DOHH2 (cell line): ENCODE data around the gene PSMC1.
A peak's percentile ranks its signal among the peaks of the same experiment; 100 is the strongest.

Experiments
- H3F3A ChIP-seq: fragments of 200-600 bp; sonication (generic), shearing (Covaris generic); 2 replicates; pipeline ENCODE4 v1.6.0; 2016; ENCODE audit warnings: antibody characterized with exemption, mild to moderate bottlenecking; ENCODE audit not compliant: control insufficient read depth, insufficient read depth
- H3K27ac ChIP-seq: fragments of 200-600 bp; sonication (generic); 2 replicates; pipeline ENCODE4 v1.5.1; 2014; ENCODE audit warnings: low read depth, mild to moderate bottlenecking, low read length, moderate library complexity
- H3K27me3 ChIP-seq: fragments of 200-600 bp; sonication (generic); 2 replicates; pipeline ENCODE4 v1.6.1; 2014; ENCODE audit warnings: mild to moderate bottlenecking, low read length, mixed read lengths; ENCODE audit not compliant: control insufficient read depth
- H3K36me3 ChIP-seq: fragments of 200-600 bp; sonication (generic); 2 replicates; pipeline ENCODE4 v1.6.1; 2014; ENCODE audit warnings: mild to moderate bottlenecking, low read length, moderate library complexity, mixed read lengths; ENCODE audit not compliant: control insufficient read depth
- H3K4me1 ChIP-seq: fragments of 200-600 bp; sonication (generic); 2 replicates; pipeline ENCODE4 v1.6.1; 2014; ENCODE audit warnings: mild to moderate bottlenecking, low read length, mixed read lengths; ENCODE audit not compliant: control insufficient read depth
- H3K4me2 ChIP-seq: fragments of 200-600 bp; sonication (generic); 2 replicates; pipeline ENCODE4 v1.6.0; 2014; ENCODE audit warnings: mild to moderate bottlenecking, low read length, moderate library complexity
- H3K4me3 ChIP-seq: fragments of 200-600 bp; sonication (generic); 2 replicates; pipeline ENCODE4 v1.5.1; 2014; ENCODE audit warnings: mild to moderate bottlenecking, low read length, mixed read lengths
- H3K79me2 ChIP-seq: fragments of 200-600 bp; sonication (generic); 2 replicates; pipeline ENCODE4 v1.6.1; 2014; ENCODE audit warnings: mild to moderate bottlenecking, low read length, mixed read lengths; ENCODE audit not compliant: control insufficient read depth
- H3K9me2 ChIP-seq: fragments of 200-600 bp; sonication (generic); replicated peaks from 2 replicates; pipeline ENCODE4 v1.6.1; 2014; ENCODE audit warnings: mild to moderate bottlenecking, low read length, mixed read lengths; ENCODE audit not compliant: control insufficient read depth
- H3K9me3 ChIP-seq: fragments of 200-600 bp; sonication (generic); 2 replicates; pipeline ENCODE4 v1.6.1; 2014; ENCODE audit warnings: antibody characterized with exemption, low read length, mixed read lengths; ENCODE audit not compliant: control insufficient read depth, insufficient read depth
- H4K20me1 ChIP-seq: fragments of 200-600 bp; sonication (generic); 2 replicates; pipeline ENCODE4 v1.6.0; 2014; ENCODE audit warnings: low read depth, mild to moderate bottlenecking, antibody characterized with exemption, low read length, moderate library complexity; ENCODE audit not compliant: control insufficient read depth, insufficient read depth
- EZH2phosphoT487 ChIP-seq: fragments of 200-600 bp; sonication (generic); IDR thresholded peaks from 2 replicates; pipeline ENCODE4 v1.6.1; 2017; ENCODE audit warnings: borderline replicate concordance, mild to moderate bottlenecking, antibody characterized with exemption, low read length, moderate library complexity, mixed read lengths
- TF ChIP-seq, protein P1 (sequence below): fragments of 200-600 bp; sonication (generic); IDR thresholded peaks from one replicate; pipeline ENCODE4 v1.5.1; 2014; ENCODE audit warnings: antibody characterized with exemption, mild to moderate bottlenecking, low read depth, low read length; ENCODE audit not compliant: poor library complexity, severe bottlenecking

Gene PSMC1

DNA sequence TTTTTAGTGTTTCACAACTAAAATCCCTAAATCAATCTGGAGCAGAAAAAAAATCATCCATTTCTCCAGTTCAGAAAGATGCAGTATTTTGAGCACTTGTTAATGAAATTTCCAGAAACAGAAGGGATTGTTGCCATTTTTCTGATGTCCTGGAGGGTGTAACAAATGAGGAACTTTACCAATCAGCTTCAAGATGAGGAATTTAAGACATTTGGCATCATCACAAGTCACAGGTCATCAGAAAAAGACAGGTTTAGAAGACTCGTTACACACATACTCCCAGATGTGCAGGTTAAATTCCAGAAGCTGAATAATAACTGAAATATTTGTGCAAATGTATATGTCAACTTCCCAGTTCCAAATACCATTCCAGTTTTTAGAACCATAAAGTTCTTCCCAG is 482 bp upstream of the PSMC1 start:
- peak overlapping the region; percentile 74 for H3K4me2 ChIP-seq
- peaks cover 39% of the 10 kb centered on the region for H3K79me2 ChIP-seq
- H3K4me1 ChIP-seq: peaks cover 38% of the 10 kb centered on the region
- H3K27ac ChIP-seq: 0 out of 2 replicates have a peak overlapping the region, but pooled peaks have one; percentile 60
- TF ChIP-seq, protein P1, sequence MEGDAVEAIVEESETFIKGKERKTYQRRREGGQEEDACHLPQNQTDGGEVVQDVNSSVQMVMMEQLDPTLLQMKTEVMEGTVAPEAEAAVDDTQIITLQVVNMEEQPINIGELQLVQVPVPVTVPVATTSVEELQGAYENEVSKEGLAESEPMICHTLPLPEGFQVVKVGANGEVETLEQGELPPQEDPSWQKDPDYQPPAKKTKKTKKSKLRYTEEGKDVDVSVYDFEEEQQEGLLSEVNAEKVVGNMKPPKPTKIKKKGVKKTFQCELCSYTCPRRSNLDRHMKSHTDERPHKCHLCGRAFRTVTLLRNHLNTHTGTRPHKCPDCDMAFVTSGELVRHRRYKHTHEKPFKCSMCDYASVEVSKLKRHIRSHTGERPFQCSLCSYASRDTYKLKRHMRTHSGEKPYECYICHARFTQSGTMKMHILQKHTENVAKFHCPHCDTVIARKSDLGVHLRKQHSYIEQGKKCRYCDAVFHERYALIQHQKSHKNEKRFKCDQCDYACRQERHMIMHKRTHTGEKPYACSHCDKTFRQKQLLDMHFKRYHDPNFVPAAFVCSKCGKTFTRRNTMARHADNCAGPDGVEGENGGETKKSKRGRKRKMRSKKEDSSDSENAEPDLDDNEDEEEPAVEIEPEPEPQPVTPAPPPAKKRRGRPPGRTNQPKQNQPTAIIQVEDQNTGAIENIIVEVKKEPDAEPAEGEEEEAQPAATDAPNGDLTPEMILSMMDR: no peak
- no peak for TF ChIP-seq EZH2phosphoT487
- H4K20me1 ChIP-seq: 0 out of 2 replicates have a peak, but pooled peaks cover 7% of the 10 kb centered on the region
- H3K9me2 ChIP-seq: no peaks in the 10 kb centered on the region
- no peaks in the 10 kb centered on the region for H3K27me3 ChIP-seq
- H3K9me3 ChIP-seq: no peaks in the 10 kb centered on the region
- H3K36me3 ChIP-seq: peaks cover 33% of the 10 kb centered on the region
- peak overlapping the region; percentile 95 for H3K4me3 ChIP-seq
- no peaks in the 10 kb centered on the region for H3F3A ChIP-seq

DNA sequence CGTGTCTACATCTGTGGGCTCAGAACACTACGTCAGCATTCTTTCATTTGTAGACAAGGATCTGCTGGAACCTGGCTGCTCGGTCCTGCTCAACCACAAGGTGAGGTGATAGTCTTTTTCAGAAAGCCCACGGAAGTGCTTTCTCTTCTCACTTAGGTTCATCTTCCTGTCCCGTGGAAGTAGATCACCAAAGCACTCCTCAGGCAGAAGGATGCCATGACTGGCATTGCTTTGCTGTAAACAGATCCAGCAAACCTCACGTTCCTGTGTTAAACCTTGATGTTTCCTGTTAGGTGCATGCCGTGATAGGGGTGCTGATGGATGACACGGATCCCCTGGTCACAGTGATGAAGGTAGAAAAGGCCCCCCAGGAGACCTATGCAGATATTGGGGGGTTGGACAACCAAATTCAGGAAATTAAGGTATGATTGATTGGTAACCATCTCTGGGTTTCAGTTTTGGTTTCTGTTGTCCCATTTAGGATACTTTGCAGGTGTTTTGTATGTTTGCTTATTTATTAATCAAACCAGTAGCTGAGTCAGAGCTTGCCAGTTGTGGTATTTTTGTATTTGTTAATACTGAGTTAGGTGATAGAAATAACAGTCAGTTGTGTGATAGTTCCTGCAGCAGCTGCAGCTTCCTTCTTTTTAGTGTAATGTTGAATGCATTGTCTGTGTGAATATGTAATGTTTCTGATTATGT is 7.5 kb downstream of the PSMC1 start:
- Histone ChIP-seq H3F3A (no peaks in the 10 kb centered on the region), H3K4me3 (no peak overlapping the region), H3K4me1 (0 out of 2 replicates have a peak, but pooled peaks cover under 1% of the 10 kb centered on the region), H3K36me3 (peaks cover 85% of the 10 kb centered on the region), H3K27ac (no peak overlapping the region), H3K9me2 (no peaks in the 10 kb centered on the region), H3K79me2 (peaks cover 6% of the 10 kb centered on the region), H3K9me3 (no peaks in the 10 kb centered on the region), H3K4me2 (no peak overlapping the region), H4K20me1 (0 out of 2 replicates have a peak, but pooled peaks cover 4% of the 10 kb centered on the region), H3K27me3 (no peaks in the 10 kb centered on the region)
- no peak for TF ChIP-seq EZH2phosphoT487
- TF ChIP-seq, protein P1: no peak

DNA sequence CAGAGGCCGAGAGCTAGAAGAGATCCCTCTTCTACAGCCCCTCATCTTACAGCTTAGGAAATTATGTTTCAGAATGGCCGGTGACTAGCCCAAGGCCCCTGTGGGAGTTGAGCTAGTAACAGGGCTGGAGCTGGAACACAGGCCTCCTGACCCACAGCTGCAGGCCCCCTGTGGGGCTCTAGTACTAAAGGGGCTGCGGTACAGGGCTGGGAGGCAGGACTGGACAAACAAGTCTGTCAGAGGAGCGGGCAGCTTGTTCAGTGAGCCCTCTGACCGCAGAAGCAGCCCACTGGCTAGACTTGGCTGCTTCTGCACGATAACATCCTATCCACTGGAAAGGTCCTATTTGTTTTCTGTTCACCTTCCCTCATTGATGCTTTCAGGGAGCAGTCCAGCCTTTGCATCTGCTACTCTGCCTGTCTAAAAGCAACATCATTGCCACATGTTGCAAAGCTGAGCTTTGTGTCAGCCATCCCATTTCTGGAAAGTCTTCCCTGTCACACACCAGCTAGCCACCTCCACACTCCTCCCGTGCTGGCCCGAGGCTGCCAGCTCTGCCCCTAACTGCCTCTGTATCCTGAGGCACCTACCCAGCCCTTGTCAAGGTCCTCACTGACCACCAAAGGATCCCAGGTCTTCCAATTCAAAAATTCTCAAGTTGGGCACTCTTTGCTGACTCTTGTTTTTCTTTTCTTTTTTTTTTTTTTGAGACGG is 10.2 kb downstream of the PSMC1 start:
- H3K4me2 ChIP-seq: no peak overlapping the region
- H3K4me3 ChIP-seq: no peak overlapping the region
- H3K4me1 ChIP-seq: no peaks in the 10 kb centered on the region
- no peaks in the 10 kb centered on the region for H3K79me2 ChIP-seq
- TF ChIP-seq EZH2phosphoT487: no peak
- TF ChIP-seq, protein P1: no peak
- H3K36me3 ChIP-seq: peaks cover 88% of the 10 kb centered on the region
- H4K20me1 ChIP-seq: no peaks in the 10 kb centered on the region
- no peaks in the 10 kb centered on the region for H3K27me3 ChIP-seq
- no peaks in the 10 kb centered on the region for H3K9me2 ChIP-seq
- no peaks in the 10 kb centered on the region for H3F3A ChIP-seq
- H3K9me3 ChIP-seq: no peaks in the 10 kb centered on the region
- no peak overlapping the region for H3K27ac ChIP-seq
